DOHH2 (cell line): ENCODE data around the gene CNTN5.

Experiments used
- CTCF ChIP-seq: fragments of 200-600 bp; sonication (generic); IDR thresholded peaks from one replicate; pipeline ENCODE4 v1.5.1; 2014; ENCODE audit warnings: antibody characterized with exemption, mild to moderate bottlenecking, low read depth, low read length; ENCODE audit not compliant: poor library complexity, severe bottlenecking
- EZH2phosphoT487 ChIP-seq: fragments of 200-600 bp; sonication (generic); IDR thresholded peaks from 2 replicates; pipeline ENCODE4 v1.6.1; 2017; ENCODE audit warnings: borderline replicate concordance, mild to moderate bottlenecking, antibody characterized with exemption, low read length, moderate library complexity, mixed read lengths

- TF ChIP-seq CTCF (no peak), EZH2phosphoT487 (no peak)
Observed at GRCh38 chr11:100174881-100175280, 1154.1 kb downstream of the CNTN5 start.
